Neural crest cell (in vitro differentiated cells): ENCODE data around the gene ADGRG6. TPM values are rescaled to one million over a fixed set of nuclear protein-coding genes. Genes with fewer than 3 reads are reported as not detected.

Experiments
- DNase-seq: peaks from one replicate; pipeline ENCODE4 v3.0.0; 2021; ENCODE audit warnings: low read depth, mixed read lengths, low spot score
- H3K27ac Mint-ChIP-seq: one replicate; pipeline ENCODE4 v1.8.0; 2021; ENCODE audit warnings: mild to moderate bottlenecking, mixed read lengths; ENCODE audit not compliant: unreplicated experiment
- H3K27me3 Mint-ChIP-seq: 2 replicates; pipeline ENCODE4 v1.8.0; 2021; ENCODE audit warnings: low read depth, mild to moderate bottlenecking, mixed read lengths
- H3K36me3 Mint-ChIP-seq: 2 replicates; pipeline ENCODE4 v1.8.0; 2021; ENCODE audit warnings: low read depth, mild to moderate bottlenecking, mixed read lengths
- H3K4me1 Mint-ChIP-seq: 2 replicates; pipeline ENCODE4 v1.8.0; 2021; ENCODE audit warnings: mixed read lengths
- H3K4me3 Mint-ChIP-seq: one replicate; pipeline ENCODE4 v1.8.0; 2021; ENCODE audit warnings: mild to moderate bottlenecking, mixed read lengths
- H3K9me3 Mint-ChIP-seq: 2 replicates; pipeline ENCODE4 v1.8.0; 2021; ENCODE audit warnings: mixed read lengths
- CTCF ChIP-seq: fragments of 200-600 bp; sonication (generic); conservative IDR thresholded peaks from 2 replicates; pipeline ENCODE4 v1.5.0; 2021; ENCODE audit warnings: antibody characterized with exemption, mild to moderate bottlenecking
- total RNA-seq: library from RNA; stranded (reverse); gene quantifications from 2 replicates; pipeline ENCODE4 v1.2.1, GENCODE V29; 2021

The ADGRG6 gene
- total RNA-seq, 1 donor from 2014 or later, result 78.9 TPM

DNA sequence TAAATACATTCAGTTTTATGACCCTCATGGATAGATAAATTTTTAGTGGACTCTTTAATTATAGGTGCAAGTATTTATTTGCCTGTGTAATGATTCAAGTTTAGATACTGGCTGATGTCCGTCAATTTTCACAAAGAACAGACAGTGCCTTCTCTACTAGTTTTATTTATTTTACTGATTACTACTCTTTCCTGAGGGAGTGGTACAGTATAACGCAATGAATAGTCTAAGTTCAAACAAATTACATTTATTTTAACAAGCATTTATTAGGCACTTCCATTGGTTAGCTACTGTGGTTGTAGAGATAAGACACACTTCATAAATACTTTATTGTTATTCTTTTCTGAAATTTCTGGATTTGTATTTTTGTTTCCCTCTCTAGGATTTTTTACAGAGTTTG, 74.3 kb downstream of the ADGRG6 start:
- Mint-ChIP-seq H3K27ac (no peak overlapping the region), H3K36me3 (peaks cover 9% of the 10 kb centered on the region), H3K4me1 (peaks cover 47% of the 10 kb centered on the region), H3K4me3 (no peak overlapping the region), H3K9me3 (no peaks in the 10 kb centered on the region), H3K27me3 (no peaks in the 10 kb centered on the region)
- no peak for DNase-seq
- TF ChIP-seq CTCF, result no peak

GRCh38 chr6:142376800-142377496, 75.1 kb downstream of the ADGRG6 start:
- TF ChIP-seq CTCF, result no peak

DNA sequence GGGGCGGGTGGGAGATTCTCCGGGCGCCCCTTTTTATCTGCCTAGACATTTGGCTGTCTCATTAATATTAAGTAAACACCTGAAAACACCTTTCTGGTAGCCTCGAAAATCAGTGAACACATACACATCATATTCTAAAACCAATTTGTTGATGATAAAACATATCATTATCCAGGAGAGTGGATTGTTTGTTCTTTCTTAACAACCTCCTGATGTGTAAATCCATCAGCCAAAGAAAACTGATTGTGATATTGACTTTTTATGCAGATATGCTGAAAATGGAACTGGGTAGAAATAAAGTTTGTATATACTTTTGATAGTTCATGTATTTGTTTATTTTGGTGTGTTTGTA, 75.7 kb downstream of the ADGRG6 start:
- Mint-ChIP-seq H3K4me1 (peaks cover 47% of the 10 kb centered on the region), H3K4me3 (no peak overlapping the region), H3K27me3 (no peaks in the 10 kb centered on the region), H3K27ac (no peak overlapping the region), H3K36me3 (peaks cover 12% of the 10 kb centered on the region), H3K9me3 (no peaks in the 10 kb centered on the region)
- DNase-seq, result no peak
- no peak for TF ChIP-seq CTCF

More at GRCh38 chr6:142376800-142377496, 75.1 kb downstream of the ADGRG6 start:
- Mint-ChIP-seq H3K4me1 (peaks cover 47% of the 10 kb centered on the region), H3K36me3 (peaks cover 11% of the 10 kb centered on the region), H3K27me3 (no peaks in the 10 kb centered on the region), H3K4me3 (peak overlapping the region; percentile 24), H3K27ac (peak overlapping the region; percentile 83), H3K9me3 (no peaks in the 10 kb centered on the region)
- DNase-seq, result no peak

DNA sequence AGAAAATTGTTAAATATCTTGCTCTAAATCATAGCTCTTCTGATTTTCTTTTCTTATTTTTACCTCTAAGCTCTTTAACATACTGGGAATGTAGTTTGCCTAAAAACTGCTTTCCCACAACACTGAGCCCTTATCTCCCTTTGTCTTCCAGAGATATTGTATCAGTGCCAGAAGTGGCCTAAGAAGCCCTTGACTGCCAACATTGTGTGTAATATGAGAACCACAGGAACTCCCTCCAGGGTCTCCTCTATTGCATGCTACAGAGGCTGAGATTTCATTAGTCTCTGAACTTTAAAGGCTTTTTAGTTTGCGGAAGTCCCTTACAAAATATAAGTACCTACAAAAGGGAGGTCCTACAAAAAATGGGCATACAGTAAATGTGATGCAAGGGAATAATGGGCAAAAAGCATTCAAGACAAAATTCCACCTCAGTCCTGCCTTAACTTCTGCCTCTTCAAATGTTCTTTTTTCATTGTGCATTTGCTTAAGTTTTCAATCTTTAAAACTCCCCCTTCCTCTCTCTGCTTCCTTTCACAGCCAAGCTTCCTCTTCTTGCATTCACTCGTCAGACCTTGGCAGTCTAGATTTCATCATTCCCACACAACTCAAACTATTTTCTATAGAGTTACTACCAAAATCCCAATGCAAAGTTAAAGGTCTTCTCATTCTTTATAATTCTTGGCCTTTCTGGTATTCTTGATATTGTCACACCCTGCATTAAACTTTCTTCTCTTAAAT, 76.5 kb downstream of the ADGRG6 start:
- Mint-ChIP-seq H3K4me3 (peak overlapping the region; percentile 34), H3K4me1 (peaks cover 51% of the 10 kb centered on the region), H3K9me3 (no peaks in the 10 kb centered on the region), H3K36me3 (peaks cover 12% of the 10 kb centered on the region), H3K27me3 (no peaks in the 10 kb centered on the region), H3K27ac (peak overlapping the region; percentile 14)
- no peak for DNase-seq
- no peak for TF ChIP-seq CTCF

- Mint-ChIP-seq H3K4me1 (peaks cover 53% of the 10 kb centered on the region), H3K36me3 (peaks cover 9% of the 10 kb centered on the region), H3K4me3 (peak overlapping the region; percentile 7), H3K9me3 (no peaks in the 10 kb centered on the region), H3K27ac (no peak overlapping the region), H3K27me3 (no peaks in the 10 kb centered on the region)
- no peak for DNase-seq
- no peak for TF ChIP-seq CTCF
Measured at GRCh38 chr6:142380626-142381025, 78.8 kb downstream of the ADGRG6 start.
